ENCODE data around the gene EXOC3L4.

Gene EXOC3L4

DNA sequence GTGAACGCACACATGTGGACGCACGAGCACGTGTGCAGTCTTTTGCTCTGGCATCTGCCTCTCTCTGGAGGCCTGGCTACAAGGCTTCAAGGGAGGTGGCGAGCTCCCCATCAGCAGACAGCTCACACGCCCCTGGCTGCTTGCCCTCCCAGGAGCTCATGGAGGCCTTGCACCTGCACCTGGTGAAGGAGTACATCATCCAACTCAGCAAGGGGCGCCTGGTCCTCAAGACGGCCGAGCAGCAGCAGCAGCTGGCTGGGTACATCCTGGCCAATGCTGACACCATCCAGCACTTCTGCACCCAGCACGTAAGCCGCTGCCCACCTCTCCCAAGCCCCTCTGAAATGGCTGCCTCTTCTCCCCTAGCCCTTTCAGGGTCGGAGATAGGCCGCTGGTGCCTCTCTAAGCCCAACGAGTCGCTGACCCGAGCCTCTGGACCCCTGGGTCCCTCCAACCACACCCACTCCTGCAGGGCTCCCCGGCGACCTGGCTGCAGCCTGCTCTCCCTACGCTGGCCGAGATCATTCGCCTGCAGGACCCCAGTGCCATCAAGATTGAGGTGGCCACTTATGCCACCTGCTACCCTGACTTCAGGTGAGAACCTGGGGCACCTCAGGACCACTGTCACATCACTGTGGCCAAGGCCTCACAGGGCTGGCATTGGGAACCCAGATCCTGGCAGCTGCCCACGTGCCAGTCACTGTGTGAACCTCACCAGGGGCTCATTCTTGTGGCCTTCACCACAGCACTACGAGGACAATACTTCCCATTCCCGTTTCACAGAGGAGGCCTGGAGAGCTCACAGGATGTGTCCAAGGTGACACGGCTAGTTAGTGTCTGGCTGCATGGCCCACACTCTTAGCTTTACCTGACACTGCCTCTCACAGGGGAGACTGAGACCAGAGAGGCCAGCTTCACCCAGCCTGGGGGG, 39.0 kb downstream of the EXOC3L4 start:
- no peak for DNase-seq (ENCODE audit: low read depth)

DNA sequence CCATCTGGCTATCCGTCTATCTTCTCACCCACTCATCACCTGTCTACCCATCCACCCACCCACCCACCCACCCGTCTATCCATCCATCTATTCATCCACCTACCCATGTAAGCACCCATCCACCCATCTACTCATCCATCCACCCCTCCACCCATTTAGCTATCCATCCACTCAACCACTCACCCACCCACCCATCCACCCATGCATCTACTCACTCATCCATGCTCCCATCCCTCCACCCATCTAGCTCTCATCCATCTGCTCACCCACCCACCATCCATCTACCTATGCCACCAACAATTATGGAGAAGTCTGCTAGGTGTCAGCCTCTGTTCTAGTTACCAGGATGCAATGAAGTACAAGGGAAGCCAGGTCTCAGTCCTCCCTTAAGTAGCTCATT, 39.9 kb downstream of the EXOC3L4 start:
- no peak for DNase-seq (ENCODE audit: low read depth)

DNA sequence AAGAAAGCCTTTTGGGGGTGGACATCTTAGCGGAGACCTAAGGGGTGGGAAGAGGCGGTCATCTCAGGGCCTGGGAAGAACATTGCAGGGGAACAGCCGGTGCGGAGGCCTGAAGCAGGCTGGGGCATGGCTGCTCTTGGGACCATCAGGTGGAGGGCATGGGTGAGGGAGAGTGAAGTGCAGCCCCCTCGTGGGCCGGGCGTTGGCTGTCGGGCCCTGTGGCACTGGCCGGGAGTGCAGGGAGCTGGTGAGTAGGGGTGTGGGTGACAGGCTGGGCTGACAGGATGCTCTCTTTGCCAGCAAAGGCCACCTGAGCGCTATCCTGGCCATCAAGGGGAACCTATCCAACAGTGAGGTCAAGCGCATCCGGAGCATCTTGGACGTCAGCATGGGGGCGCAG, 40.4 kb downstream of the EXOC3L4 start:
- no peak for DNase-seq (ENCODE audit: low read depth)

DNA sequence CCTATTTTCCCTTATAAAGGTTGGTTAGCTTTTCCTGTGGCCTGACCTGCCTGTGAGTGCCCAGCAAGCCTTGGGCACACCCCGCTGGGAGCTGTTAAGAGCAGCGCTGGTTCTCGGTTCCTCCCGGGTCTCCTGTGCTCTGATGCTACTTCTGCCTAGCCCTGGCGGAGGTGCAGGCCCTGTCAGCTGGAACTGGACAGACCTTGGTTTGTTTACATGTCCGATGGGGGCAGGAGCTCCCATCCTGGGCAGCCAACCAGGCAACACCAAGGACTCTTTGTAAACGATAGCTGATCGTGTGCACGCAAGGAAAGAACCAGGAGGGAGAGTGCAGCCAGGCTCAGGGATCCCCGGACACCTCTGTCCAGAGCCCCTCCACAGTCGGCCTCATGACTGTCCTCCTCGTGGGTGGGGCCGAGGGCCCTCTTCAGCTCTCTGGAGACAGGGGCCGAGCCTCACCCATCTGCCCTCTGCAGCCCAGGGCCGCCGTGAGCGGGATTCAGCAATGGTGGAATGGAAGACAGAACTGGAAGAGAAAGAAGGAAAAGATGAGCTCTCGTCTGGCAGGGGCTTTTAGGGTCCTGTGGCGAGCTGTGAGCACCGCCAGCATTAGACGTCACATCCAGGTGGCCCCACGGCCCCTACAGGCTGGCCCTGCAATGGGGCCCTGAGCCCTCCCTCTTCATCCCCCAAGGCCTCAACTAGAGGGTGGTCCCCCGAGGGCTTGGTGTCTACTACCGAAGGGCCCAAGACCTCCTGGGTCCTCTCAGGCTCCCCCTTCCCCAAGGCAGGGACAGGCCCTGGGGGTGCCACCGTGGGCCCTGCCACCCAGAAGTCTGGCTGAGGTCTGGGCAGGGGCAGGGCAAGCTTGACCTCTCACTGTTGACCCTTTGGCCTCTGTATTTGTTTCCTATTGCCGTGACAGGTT, 41.1 kb downstream of the EXOC3L4 start:
- no peak for DNase-seq (ENCODE audit: low read depth)

DNA sequence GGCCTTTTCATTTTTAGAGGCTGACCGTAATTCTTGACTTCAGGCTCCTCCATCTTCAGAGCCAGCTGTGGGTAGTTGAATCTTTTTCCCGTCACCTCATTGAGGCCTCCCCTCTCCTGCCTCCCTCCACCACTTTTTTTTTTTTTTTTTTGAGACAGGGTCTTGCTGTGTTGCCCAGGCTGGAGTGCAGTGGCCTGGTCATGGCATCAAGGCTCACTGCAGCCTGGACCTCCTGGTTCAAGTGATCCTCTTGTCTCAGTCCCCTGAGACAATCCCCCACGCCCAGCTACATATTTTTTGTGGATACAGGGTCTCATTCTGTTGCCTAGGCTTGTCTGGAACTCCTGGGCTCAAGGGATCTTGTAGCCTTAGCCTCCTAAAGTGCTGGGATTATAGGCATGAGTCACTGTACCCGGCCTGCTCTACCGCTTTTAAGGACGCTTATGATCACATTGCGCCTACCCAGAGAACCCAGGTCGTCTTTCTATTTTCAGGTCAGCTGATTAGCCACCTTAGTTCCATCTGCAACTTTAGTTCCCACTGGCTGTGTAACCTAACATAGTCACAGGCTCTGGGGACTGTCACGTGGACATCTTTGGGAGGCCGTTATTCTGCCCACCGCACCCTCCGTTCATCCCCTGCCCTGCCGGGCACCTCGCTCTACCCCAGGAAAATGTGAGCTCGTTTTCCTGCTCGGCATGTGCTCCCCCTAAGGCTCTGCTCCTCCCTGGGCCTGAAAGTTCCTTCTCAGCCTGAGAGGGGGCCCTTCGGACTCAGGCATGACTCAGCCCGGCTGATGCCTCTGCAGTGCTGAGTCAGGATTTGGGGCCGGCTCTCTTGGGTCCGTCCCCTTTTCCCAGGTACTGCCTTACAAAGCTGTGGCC, 42.1 kb downstream of the EXOC3L4 start:
- DNase-seq (ENCODE audit: low read depth) = no peak

DNA sequence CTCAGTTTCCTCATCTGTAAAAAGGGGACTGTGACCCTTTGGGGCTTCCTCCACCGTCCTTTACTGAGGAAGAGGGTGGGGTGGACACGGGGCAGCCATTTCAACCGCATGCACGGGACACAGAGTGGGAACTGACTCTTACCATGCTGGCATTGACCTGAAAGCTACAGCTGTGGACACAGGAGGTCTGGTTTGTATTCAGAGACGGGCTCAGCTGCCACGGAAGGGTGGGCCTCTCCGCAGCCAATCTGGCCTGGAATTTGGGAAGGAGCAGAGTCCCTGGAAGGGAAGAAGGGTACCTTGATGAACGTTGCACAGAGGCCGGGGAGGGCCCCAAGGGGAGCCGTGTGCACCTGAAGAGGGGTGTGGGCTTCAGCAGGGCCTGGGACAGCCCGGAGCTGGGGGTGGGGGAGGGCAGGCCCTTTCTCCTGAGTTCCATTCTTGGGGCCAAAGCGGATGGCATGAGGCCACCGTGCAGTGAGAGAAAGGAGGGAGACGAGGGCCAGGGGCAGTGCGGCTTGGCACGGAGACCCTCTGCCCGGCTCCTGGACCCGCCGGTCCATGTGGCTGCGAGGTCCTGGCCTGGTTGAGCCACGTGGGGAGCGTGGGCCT, 43.3 kb downstream of the EXOC3L4 start:
- no peak for DNase-seq (ENCODE audit: low read depth)

DNA sequence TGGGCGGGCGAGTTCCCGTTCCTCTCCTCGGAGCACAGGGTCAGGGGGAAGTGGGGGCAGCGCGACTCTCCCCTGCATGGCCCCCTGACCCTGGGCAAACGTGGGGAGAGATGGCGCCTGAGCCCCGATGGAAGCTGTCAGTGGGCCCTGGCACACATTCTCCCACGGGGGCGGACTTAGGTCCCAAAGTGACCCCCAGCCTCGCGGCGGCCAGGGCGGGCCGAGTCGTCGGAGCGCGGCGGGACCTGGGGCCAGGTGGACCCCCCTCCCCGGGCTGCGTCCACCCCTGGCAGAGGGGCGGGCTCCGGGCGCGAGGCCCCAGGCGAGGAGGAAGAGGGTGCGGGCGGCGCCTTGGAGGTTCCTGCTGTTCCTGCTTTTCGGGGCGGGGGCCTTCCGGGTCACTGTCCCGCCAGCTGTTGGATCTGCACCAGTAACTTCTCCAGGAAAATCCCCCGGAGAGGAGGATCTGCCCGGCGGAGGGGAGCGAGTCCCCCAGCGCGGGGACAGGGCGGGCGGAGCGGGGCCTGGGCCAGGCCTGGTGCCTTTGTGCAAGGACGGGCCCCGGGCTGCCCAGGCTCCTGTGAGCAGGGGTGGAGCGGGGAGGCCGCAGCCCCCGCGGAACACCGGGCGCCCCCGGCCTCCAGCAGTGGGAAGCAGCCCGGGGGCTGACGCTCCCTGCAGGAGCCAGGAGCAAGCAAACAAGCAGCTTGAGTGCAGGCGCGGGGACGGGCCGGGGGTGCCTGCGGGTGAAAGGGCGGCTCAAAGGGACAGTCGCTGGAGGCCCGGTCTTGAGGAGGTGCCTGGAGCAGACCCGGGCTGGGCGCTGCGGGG, 44.0 kb downstream of the EXOC3L4 start:
- no peak for DNase-seq (ENCODE audit: low read depth)

DNA sequence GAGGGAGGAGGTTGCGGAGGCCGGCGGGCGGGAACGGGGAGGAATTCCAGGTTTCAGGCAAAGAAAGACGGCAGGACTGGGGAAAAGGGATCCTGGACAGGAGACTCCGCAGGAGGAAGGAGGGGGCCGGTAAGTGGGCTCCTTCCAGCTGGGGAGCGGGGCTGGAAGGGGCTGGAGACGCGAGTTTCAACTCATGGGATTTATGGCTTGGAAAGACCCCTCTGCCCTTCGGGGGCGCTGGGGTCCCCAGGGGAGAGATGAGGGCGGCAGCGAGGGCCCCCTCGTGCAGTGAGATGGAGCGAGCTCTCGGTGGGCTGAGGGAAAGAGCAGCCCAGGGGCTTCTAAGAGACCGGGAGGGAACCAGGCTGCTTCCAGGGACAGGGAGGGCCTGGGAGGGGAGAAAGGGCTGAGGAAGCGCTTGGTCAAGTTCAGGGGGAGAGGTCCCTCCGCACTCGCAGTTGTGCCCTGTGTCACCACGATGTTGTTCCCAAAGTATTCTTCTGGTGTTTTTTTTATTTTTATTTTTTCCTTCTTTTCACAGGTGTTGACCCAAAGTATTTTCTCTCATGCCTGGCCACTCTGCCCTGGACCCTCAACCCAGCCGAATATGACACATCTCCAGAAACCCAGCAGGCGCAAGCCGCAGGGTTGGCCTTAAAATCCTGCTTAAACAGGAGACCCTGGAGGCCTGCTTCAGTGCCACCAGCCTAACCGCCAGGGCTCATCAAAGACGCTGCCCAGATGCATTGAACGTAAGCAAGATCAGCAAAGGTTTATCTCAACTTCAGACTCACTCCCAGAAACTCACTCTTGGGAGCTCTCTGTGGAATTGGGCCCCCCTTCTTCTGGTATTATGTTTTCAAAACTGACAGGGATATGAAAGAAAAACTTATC, 44.9 kb downstream of the EXOC3L4 start:
- DNase-seq (ENCODE audit: low read depth) = no peak

DNA sequence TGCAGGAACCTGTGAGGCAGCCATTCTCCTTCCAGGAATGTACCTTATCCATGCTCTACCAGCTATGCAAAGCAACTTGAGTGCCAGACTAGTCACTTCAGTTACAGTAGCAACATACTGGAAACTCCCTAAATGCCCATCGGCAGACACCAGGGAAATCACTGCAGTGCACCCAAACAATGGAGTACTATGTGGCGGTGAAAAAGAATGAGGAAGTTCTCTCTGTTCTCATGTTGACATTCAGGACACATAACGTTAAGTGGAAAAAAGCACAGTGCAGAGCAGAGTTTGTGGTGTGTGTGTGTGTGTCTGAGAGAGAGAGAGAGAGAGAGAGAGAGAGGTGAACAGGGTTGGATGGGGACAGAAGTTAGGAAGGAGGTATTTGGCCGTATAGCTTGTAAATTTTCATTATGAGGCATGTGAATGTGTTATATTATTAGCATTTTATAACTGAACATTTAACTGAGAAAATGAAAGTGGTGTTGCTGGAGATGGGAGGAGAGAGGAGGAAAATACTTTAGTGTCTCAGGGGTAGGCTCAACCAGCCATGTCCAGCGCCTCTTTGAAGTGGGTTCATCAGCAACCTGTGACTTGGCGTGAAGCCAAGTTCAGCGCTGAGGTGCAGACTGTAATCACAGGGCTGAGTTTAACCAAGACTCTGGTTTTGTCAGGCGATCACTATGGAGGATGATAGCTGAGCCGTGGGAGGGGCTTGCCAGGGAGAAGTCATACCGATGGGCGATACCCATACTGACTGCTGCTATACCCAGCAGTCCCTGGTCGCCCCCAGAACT, 46.0 kb downstream of the EXOC3L4 start:
- DNase-seq (ENCODE audit: low read depth) = no peak

DNA sequence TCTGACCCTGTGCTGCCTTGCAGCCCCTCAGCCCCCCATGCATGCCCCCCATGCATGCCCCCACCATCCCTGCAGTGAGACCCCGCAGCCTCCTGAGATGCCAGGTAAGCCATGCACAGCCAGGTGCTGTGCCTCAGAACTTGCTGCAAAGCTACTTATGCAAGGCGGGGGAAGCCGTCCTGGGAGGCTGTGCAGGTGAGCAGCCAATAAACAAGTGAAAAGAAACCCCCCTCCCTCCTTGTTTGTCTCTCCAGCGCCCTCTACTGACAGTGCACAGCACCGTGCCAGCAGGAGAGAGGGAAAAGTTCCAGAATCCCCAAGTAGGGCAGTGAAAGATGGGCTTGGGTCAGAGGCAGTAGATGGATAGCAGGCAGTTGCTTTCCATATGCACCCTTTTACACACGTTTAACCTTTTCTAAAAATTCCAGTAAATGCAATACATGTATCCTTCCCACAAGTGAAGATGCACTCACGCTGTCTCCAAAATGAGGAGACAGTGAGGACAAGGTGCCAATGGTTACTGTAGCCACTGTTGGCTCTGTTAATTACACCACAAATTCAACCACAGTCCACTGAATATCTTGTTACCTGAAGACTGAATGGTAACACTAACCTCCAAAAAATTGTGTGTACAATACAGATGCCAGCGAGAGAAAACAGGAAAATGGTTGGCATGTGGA, 46.7 kb downstream of the EXOC3L4 start:
- peak; percentile 24 for DNase-seq (ENCODE audit: low read depth)

DNA sequence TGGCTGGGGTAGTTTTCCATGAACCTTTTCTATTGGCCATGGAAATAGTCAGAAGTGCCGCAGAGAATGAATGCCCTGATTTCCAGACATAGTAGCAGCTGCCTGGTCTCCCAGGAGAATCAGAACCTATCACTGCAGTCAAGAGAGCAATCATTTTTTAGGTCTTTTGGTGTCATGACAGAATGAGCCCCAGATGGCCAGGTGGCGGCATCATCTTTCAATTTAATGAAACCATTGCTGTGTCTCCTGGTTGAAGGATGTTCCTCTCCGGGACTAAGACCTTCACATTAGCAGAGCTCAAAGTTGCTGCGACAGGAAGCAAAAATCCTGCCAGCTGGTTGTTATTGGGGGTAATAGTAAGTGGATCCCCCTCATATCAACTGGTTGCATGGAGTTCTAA, 47.5 kb downstream of the EXOC3L4 start:
- no peak for DNase-seq (ENCODE audit: low read depth)

DNA sequence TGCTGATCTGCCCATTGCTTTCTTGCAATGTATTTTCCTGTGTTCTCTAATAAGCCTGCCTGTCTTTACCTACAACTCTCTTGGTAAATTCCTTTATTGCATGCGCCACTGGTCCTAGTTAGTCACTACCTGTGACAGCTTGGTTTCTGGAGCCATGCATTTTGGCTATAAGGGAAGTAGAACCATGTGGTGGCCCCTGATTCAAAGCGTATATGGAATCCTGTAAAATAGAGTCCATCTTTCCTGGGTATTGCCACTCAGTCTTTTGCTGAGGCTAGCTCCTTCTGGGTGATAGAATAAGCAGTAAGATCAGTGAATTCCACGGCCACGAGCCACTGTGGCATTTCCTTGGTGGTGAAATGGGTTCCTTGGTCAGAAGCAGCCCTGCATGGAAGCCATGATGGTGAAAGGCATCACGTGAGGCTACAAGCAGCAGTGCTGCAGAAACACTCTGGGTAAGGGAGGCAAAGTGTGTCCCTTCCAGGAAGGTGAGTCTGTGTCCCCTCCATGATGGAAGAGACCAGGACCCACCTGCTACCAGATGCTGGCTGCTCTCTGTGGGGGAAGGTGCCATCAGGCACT, 48.3 kb downstream of the EXOC3L4 start:
- no peak for DNase-seq (ENCODE audit: low read depth)

DNA sequence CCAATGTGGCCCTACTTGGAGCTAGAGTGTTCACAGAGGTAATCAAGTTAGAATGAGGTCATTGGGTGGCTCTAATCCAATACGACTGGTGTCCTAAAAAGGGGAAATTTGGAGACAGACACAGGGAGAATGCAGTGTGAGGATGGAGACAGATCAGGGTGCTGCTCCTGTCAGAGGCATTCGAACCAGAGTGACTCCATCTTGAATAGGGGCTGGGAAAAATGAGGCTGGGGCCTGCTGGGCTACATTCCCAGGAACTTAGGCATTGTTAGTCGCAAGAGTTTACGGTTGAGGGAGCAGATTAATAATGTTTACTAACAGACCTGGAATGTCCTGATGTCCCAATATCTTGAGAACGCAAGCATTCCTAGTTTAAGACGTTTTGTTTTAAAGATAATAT, 49.0 kb downstream of the EXOC3L4 start:
- no peak for DNase-seq (ENCODE audit: low read depth)

DNA sequence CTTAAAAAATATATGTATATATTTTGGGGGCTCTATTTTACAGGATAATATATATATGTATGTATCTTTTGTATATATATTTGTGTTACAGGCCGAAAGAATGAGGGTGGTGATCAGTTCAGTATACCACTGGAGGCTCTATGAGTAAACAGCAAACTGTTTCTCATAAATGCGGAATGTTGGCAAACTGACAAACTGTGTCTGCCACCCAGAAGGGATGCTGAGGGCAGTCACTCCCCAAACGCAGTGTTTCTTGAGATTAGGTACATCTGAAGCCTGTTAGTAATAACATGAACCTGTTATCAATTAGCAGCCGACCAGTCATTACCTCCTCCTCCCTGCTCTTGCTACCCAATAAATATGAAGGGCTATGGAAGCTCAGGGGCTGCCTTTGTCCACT, 49.6 kb downstream of the EXOC3L4 start:
- no peak for DNase-seq (ENCODE audit: low read depth)

DNA sequence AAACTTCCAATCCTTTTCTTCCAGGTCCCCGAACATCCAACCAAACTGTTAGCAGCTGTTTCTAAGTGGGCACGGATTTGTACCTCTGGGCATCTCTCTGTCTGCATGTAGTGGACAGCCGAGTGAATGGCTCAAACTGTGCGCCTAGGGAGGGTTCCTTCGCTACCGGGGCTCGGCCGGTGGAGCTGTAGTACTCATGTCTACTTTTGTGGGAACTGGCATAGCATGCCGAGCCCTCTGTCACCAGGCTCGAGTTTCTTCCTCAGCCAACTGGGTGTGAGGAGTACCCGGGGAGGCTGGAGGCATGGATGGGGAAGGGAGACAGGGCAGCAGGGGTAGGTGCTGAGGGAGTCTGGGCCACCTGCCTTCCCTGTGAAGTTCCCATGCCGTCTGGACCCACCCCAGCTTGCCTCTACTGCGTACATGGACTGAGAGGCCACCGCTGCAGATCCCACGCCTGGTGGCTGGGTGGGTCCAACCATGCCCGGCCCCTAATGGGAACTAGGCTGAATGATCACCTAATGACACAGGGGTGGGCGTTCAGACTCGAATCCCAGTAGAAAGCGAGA, 51.7 kb downstream of the EXOC3L4 start:
- DNase-seq (ENCODE audit: low read depth) = no peak

DNA sequence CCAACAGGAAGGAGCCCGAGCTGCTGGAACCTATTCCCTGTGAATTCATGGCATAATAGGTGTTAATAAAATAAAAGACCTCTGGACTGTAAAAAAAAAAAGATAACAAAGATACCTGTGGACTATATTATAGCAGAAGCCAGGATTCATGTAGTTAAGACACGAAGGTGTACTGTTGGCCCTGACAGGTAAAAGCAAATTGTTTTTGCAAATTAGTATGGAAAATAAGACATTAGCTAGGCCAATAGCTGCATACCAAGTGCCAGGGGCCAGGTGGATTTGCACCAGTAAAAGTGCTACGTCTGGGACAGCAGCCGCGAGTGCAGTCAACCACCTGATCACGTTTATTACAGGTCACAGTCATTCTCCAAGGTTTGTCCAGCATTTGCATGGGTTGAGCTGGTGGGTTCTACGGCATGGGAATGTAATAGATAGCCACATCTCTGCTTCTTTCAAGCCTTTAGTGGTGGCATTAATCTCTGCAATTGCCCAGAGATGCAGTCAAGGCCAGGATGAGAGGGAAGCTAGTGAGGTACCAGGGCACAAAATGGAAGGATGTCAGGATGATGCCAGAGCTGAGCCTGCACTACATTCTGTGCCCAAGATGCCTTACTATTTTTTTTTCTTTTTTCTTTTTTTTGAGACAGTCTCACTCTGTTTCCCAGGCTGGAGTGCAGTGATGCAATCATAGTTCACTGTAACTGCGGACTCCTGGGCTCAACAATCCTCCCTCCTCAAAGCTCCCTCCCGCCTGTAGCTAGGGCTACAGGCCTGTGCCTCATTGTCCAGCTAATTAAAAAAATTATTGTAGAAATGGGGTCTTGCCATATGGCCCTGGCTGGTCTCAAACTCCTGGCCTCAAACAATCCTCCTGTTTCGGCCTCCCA, 55.1 kb downstream of the EXOC3L4 start:
- DNase-seq (ENCODE audit: low read depth) = no peak
